NCI-H1694 (cell line): Measurements from ENCODE around the gene SHROOM1.

Experiments
- DNase-seq: peaks from one replicate; lab custom pipeline; 2025; lab: John Stamatoyannopoulos, UW

The SHROOM1 gene

DNA sequence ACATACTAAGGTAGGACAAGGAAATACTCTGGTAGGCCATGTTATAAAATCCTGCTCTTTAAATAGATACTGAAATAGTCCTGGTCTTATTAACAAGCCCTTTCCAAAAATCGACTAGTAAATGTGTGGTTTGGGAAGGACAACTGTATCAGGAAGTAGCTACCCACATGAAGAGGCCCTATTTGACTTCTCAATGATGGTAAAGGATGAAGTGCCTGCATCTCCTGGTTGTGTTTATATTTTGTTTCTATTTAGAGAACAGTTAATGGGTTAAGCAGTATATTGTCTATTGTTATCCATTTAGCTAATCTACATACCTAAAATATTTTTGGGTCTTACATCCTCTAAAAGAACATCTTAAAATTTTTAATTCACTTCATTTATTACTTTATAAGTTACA lies 23.3 kb upstream of the SHROOM1 start:
- no peak for DNase-seq

DNA sequence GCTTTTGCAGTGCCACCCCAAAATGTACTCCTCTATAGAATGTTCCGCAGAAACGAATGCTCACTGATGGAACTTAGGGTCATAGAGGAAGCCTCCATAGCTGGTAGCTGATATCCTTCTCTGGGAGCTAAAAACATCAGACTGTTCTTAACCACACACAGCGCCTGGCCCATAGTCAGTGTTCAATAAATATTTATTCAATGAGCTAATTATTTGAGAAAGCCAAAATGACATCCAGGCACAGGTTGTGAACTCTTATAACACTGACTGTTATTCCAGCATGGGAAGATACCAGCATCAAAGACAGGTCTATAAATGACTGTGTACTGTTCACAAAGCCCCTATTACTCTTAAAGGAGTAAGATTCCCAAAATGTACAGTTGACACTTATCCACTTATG lies 22.9 kb upstream of the SHROOM1 start:
- no peak for DNase-seq

DNA sequence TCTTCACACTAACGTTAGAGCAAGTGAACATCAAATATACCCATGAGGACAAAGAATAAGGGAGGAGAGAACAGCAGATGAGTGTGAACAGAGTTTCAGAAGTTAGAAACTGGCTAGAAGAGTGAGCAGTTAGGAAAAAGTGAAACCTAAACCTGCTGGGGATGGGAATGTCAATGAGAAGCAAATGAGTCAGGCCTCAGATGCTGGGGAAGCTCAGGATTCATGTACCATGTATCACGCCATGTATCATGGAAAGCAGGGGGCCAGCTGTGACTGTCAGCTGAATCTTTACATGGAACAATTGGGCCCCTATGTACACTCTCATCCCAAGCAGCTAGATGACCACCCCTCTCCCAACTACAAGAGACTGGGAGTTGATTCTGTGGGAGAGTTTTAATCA lies 19.6 kb upstream of the SHROOM1 start:
- DNase-seq: no peak

DNA sequence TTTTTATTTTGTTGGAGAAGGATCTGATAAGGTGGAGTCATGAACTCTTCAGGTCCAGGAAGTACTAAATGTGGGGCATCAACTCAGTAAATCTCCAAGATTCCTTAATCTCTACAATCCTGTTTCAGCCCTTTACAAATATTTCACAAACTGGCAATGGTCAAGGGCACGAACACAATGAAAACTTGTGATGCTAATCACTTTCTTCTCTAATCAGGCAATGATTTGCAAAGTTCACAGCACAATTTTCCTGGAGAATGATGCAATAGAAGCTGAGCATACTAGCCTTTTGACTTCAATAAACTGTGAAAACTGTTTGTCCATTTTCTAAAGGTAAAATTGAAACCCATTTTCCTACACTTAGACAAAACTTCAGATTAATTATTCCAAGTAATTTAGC lies 18.9 kb upstream of the SHROOM1 start:
- DNase-seq: no peak

DNA sequence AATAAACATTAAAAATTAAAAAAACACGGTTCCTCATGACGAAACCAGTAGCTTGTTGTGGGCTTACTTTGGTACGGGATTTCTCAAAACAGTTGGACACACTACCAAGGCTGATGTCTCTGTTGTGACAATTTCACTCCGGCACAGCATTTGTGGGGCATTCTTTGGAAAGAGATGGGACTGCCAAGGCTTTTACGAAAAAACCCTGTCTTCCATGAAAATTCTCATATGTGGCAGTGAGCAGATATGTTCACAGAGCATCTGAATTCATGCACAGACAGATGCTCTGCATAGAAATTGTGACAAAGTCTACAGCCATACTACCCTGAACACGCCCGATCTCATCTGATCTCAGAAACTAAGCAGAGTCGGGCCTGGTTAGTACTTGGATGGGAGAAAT lies 17.8 kb upstream of the SHROOM1 start:
- DNase-seq: no peak

DNA sequence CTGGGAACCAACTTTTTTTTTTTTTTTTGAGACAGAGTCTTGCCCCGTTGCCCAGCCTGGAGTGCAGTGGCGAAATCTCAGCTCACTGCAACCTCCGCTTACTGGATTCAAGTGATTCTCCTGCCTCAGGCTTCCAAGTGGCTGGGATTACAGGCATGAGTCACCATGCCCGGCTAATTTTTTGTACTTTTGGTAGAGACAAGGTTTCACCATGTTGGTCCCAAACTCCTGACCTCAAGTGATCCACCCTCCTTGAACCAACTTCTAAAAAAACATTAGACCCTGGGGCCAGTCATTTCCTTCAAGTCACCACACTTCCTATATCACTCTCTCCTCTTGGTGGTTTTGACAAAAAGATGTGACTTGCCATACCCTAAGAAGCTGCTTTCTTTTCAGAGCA lies 10.9 kb upstream of the SHROOM1 start:
- no peak for DNase-seq

DNA sequence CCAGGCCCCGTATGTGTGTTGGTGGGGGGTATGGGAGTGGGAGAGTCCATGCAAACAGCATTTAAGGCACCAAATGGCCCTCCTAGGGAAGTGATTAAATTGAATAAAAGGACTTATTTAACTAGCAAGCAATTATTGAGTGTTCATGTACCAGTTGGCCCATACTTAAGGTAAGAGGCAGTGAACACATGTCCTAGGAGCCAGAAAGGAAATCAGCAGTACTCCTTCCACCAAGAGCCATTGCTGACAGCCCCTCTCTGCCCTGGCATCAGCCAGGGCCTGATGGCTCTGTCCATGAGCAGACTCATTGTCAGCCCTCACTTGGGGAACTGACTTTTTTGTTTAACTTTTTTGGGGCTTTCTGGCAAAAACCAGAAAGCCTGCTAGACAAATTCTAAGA lies 10.4 kb upstream of the SHROOM1 start:
- DNase-seq: no peak

DNA sequence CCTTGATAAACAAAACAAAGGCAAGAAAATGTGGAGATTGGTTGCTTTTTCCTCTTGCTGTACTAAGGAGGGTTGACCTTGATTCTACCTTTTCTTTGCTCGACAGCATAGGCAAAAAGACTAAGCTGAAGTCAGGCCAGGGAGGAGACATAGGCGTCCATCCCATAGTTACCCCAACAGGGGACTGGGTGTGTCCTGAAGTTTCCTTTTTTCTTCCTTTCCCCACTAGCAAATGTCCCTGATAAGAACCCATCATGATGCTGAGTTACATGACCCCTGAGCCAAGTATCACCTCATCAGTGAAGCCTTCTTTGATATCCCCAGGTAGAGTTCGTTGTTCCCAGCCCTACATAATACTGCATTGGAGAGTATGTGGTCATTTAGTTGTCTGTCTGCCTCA lies 9.9 kb upstream of the SHROOM1 start:
- no peak for DNase-seq

DNA sequence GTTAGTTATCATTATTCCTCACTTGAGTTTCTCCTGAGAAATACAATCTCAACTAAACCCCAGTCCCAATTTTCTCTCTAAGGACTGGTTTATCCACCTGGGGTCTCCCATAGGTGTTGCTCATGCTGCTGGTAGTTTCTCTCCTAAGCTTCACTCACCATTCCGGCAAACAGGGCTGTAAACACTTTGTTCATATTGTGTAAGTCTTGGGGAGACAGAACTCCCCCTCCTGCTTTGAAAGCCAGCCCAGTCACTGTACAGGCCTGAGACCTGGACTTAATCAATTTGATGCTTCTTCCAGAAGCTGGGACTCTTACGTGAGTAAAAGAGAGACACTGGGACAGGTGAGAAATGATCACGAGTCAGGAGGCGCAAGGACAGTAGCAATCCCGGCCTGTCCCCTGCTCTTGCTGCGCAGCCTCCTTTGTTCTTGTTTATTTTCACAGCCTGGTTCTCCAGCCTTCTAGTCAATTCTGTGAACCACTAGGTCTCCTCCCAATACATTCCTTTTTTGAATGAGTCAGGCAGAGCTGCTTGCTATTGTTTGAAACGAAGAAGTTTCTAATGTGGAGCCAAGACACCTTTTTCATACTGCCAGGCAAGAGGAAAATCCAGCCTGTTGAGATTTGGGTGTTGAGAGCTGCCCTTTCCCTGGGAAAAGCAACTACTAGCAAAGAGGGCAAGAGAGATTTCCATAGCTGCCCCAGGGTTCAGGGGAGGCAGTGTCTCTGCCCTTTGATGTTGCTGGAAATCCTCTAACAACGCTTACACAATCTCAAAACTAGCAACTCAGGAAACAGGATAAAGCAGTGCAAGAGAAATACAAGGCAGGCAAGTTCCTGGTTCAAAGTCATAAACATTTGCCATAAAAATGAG lies 9.2 kb upstream of the SHROOM1 start:
- DNase-seq: no peak

DNA sequence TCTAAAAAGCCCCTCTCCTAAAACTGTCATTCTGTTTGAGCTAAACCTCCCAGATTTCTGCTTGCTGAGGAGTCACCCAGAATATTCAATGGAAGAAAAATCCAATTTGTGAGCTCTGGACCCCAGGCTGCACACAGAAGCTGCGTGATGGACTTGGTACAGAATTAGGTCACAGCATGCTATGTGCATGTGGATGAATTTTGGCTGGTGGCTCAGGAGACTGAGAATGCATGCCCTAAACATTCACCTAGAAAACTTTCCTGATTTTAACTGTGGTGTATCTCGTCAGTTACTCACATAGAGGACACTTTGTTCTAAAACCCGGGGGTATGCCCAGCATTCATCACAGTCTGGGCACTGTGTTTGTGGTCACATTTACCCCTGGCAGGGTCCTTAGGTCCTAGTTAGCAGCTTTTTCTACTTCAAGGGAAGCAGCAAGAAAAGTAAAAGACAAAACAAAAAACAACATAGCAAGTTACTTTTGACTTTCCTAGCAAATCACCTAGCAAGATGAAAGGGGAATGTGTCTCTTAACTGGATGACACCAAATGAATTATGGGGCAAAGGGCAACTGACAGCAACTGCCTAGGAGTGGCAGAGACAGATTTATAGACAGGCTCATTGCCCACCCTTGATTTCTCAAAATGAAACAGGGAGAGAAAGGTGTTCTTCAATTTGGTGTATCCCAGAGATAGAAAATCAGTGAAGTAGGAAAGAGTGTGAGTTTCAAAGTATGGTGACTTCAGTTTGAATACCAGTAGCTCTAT lies 8.3 kb upstream of the SHROOM1 start:
- DNase-seq: no peak

DNA sequence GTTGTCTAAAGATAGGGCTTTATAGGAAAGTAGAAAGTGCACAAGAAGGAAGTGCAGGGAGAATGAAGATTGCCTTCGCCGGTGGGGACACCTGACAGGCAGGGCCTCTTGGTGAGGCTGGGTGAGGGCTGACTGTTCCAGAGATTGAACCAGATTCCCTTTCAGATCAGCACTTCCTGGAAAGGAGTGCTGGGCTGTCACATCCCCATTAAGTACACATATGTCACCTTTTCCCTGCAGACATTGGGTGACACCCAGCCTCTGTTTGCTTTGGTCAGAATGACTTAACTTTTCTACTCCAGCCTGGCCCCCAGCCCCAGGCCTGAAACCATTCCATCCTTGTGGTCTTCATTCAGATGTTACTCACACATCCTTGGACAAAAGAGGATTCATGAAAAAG lies 7.4 kb upstream of the SHROOM1 start:
- no peak for DNase-seq

DNA sequence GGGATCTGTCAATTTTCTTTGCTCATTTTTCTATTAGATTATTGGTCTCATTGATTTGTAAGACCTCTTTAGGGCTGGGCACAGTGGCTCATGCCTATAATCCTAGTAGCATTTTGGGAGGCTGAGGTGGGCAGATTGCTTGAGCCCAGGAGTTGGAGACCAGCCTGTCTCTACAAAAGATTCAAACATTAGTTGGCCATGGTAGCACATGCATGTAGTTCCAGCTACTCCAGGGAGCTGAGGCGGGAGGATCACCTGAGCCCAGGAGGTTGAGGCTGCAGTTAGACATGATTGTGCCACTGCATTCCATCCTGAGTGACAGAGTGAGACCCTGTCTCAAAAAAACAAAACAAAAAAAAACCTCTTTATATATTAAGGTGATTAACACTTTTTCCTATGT lies 6.4 kb upstream of the SHROOM1 start:
- no peak for DNase-seq

DNA sequence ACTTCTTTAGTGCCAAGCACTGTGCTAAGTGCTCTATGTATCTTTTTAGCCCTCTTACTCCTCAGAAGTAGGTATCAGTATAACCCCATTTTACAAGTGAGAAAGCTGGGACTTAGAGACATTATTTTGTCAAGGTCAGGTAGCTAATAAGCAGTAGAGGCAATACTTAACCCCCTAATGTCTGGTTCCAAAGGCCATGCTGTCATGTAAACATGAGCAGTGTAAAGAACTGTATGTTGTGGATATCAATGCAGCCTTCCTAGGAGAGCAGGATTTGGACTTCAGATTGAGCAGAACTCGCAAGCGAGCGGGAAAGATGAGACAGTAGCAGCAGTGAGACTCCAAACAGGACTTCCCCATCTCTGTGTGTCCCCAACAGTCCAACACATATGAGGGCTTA lies 3.6 kb upstream of the SHROOM1 start:
- DNase-seq: no peak

DNA sequence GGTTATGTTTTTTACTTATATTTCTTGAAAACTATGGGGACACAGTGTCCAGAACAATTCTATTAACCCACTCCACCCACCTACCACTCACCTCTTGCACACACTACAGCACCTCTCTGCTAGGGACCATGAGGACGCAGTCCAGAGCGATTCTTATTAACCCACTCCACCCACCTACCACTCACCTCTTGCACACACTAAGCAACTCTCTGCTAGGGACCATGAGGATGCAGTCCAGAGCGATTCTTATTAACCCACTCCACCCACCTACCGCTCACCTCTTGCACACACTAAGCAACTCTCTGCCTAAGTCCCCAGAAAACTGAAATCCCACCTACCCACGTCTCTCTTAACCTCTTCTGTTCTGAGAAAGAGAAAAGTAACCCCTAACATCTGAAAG lies 2.2 kb upstream of the SHROOM1 start:
- no peak for DNase-seq

DNA sequence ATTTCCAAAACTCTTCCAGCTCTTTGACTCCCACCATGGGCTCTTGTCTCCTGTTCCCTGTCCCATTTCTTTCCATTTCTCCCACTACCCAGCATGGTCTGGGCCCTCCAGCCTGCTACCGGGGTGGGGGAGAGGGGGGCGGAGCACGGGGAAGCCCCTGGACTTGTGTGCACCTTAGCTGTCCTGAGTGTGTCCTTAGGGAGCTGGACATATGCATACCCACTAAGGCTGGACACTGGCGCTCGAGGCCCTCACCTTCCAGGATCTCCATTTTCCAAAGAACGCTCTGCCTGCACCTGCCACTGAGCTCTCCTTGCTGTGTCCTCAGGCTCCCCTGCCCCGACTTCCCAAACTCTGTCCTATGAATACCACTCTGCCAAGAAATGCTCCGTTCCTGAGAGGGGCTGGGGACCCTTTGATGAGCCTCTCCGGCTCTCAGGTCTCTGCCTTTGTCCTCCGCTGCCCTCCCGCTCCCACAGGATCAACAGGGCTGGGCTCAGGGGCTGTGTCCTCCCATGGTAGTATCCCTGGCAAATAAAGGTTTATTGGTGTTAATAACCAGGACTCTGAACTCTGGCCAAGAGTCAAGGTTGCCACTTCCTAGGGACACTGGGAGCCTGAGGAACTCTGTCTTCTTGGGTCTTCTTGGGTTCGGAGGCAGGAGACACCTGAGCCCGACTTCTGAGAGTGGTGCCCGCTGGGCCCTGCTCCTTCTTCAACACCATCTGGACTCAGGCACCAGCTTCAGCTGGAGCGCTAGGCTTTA lies 831 bp upstream of the SHROOM1 start:
- DNase-seq: no peak

DNA sequence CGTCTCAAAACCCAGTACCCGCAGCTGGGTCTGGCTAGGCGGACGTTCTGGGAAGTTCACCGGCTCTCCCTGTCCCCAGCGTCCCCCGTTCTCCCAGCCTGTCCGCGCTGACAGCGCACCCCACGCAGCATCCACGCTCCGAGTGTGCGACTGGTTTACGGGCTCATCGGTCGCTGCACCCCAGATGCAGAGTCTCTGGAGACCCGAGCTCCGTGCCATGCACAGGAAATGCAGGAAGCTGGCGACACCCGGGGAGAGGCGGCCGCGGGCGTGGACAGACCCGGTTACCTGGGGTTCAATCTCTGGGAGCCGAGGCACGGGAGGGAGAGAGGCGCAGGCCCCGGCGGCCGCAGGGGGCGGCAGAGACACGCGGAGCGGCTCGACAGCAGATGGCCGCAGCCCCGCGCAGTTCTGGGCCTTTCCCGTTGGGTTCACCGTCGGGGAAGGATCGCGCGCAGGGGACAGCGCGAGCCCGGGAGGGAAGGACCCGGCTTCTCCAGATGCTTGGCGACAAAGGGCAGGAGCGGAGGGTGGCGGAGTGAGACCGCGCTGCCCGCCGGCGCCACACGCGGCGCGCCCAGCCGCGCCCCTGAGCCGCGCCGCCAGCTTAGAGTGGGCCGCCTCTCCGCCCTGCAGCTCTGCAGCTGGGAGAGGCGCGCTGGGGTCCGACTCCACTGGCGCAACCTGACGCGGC lies 558 bp downstream of the SHROOM1 start:
- DNase-seq: peak; percentile 21

DNA sequence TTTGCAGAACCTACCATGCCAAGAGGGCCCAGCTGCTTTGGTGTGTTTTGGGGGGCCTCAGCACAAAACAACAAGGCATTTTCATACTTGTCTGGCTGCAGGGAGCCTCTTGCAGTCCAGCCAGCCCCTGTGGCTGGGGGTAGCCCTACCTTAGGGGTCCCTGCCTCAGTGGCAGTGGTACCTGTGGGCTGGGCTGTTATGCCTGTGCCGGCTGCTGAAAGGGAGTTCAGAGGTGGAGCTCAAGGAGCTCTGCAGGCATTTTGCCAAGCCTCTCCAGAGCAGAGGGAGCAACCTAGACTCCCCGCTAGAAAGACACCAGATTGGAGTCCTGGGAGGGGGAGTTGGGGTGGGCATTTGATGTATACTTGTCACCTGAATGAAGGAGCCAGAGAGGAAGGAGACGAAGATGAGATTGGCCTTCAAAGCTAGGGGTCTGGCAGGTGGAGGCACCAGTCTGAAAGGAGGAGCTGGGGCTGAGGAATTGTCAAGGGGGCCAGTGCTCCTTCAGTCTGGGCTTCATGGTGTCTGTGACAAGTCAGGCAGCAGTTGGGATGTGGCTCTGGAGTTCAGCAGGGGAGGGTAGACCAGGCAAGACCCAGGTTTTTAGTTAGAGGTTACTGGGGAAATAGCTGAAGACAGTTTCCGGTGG lies 1.5 kb downstream of the SHROOM1 start:
- no peak for DNase-seq

DNA sequence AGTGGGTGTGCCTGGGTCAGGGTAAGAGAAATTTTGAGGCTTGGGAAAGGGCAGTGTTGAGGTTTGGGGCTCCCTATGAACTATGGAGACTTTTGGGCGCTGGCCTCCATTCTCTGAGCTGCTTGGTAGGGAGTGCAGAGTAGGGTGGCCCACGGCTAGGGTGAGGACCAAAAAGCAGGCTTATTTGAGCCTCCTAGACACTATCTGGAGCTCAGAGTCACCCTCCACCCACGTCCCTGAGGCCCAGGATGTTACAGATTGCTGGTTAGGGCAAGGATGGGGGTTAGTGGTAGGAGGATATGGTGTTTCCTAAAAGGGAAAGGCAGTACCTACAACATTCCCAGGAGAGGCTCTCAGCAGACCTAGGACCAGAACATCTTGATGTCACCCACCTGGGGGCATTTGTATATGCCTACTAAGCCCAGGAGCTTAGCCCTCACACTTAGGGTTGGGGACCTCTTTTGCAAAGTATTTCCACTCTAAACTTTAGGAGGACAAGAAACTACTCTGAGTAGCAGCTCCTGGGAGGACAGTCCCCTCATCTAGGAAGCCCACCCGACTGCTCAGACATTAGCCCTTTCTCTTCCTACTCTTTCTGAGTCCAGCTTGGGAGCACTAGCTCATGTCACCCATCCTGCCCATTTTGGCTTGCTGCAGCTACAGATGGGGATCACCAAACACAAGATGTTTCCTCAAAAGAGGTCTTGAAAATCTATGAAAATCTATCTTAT lies 2.3 kb downstream of the SHROOM1 start:
- DNase-seq: no peak

DNA sequence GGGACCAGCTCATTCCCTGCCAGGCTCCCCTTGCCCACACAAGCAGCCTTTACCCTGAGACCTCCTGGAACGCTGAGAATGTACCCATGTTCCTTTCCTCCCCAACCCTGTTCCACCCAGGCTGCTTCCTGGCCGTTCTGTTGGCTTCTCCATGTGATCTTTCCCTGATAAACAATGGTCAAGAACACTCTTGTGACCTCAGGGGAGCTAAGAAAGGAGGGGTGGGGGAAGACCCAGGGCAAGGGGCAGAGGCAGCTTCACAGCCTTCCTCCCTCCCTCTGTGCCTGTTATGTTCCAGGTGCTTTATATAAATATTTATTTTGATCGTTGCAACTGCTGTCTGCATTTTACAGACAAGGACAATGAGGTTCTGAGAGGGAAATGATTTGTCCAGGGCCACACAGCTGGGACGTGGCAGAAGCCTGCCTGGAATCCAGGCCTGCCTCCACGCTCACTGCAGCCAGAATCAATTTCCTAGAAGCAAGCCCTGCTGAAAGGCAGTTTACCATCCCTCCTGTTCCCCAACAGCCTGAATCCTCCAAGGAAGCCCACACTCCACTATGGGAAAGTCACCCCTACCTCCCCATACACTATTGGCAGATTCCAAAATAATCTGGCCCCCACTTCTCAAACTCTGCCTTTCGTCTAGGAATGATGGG lies 3.9 kb downstream of the SHROOM1 start:
- no peak for DNase-seq

DNA sequence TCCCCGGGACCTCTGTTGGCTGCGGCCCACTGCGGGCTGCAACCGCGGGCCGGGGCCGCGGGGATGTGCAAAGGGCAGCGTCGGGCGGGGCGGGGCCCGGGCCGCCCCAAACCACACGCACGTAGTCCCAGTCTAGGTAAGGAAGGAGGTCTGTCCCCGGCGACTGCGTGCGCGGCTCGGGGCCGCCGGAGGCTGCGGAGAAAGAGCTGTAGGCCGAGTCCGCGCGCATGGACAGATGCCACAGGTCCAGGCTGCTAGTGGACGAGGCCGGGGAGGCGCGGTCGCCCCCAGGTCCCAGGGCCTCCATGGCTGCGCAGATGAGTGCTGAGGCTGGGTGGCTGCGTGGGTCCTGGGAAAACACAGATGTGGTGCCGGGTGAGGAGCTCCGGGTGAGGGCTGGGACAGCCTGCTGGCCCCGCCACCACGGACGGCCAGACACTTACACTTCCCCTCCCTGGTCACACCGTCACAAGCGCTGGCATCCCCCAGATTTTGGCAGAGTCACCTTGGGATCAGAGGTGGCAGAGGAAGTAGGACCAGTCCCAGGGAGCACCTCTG lies 4.5 kb downstream of the SHROOM1 start:
- no peak for DNase-seq
